ENCODE measurements around the gene PTDSS2.
"Not testable (repeated sequence)": the region's sequence is repeated elsewhere in the genome, so short reads cannot be mapped to it uniquely, and the experiment has no call there.

Gene PTDSS2

GRCh38 chr11:452203-452744, 2.2 kb downstream of the PTDSS2 start:
- no peak for DNase-seq

GRCh38 chr11:452916-453527, 2.9 kb downstream of the PTDSS2 start:
- no peak for DNase-seq

DNA sequence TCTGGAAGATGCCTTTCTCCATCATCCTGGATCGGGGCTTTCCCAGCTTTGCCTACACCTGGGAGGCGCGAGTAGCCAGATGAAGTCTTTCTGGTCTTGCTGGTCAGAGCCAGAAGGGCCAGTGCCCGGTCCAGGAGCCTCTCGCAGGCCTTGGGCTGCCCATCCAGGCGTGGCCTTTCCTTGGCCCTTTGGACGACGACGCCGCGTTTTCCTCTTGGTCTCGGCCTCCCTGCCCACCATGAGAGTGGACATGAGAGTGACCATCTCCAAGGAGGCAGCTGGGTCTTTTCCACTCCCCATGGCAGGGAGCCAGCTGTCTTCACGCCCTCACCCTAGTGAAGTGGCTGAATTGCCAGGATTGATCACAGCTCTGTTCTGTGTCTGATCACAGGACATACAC, 3.5 kb downstream of the PTDSS2 start:
- no peak for DNase-seq

- DNase-seq, result no peak
These were observed 4.0 kb downstream of the PTDSS2 start for GRCh38 chr11:454043-454442.

- no peak for DNase-seq
These were observed 4.9 kb downstream of the PTDSS2 start for GRCh38 chr11:454801-455565.

DNA sequence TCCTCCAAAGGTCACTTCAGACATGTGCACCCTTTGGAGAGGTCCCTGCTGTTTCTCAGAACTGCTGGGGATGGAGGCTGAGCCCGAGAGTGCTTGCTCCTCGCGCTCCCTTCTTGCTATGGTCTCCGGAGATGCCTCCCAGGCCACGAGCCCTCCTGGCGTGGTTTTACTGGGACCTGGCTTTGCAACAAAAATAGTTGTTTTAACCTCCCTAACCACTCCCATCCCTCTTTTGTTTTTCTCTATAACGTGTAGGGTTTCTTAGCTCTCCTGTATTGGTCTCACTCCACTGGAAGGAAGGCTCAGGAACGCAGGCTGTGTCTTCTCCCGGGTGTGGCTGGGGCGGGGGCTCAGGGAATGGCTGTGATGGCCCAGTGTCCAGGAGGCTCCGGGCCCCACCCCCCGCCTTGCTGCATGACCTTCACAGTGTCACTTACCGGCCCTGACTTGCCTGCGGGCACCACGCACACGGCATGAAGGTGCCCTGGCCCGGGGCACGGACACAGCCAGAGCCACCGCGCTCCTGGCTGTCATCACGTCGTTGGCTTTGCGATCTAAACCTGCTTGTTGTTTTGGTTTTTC, 5.6 kb downstream of the PTDSS2 start:
- no peak for DNase-seq

- DNase-seq, result no peak
These were observed 6.5 kb downstream of the PTDSS2 start for GRCh38 chr11:456533-456932.

- no peak for DNase-seq
These were observed 7.2 kb downstream of the PTDSS2 start for GRCh38 chr11:457111-457760.

GRCh38 chr11:459511-460220, 9.6 kb downstream of the PTDSS2 start:
- no peak for DNase-seq

DNA sequence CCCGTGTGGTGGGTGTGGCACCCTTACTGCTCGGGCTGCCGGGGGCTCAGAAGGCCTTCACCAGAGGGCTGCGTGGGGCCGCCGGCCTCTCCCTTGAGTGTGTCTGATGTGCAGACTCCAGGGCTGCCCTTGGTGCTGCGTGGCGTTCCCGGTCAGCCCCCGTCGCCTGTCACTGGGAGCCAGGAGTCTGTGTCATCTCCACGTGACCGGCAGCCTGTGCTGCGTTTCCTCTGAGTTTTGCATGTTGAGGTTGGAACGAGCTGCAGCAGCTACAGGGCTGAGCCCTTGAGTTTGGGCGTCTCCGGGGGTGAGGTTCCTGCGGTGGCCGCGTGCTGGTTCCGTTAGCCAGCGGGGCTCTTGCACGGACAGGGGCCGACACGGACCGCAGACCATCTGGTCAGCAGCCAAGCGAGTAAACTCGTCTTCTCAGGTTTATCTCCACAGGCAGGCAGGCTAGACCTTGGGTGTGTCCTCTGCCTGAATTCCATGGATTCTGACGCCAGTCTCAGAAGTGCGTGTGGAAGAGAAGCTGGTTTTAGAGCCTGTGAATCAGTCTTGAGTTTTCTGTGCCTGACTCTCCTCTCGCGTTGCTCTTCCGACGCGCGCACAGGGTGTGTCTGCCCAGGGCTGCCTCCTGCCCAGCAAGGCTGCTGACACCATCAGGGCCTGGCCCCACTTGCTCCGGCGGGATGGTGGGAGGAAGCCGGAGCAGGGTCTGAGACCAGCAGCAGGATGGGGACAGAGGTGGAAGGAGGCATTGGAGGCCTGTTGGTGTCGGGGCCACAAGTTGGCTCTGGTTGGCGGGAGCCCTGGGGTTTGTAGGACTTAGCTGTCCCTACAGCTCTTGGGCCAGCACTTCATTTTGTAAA, 10.5 kb downstream of the PTDSS2 start:
- no peak for DNase-seq

DNA sequence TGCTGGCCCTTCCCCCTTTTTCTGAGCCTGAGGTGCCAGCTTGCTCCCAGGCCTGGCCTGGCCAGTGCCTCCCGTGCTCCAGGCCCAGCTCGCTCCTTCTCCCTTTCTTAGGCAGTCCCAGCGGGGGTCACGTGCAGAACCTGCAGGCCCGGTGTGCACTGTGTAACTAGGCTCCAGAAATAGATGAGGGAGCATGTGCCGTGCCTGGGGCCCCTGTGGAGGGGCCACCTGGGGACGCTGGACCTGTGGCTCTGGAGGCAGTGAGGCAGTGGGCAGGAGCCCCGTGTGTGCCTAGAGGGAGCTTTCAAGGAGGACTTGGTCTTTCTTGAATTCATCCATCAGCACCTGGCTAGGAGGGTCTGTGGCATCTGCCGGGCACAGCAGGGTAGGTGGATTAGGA, 11.5 kb downstream of the PTDSS2 start:
- no peak for DNase-seq

DNA sequence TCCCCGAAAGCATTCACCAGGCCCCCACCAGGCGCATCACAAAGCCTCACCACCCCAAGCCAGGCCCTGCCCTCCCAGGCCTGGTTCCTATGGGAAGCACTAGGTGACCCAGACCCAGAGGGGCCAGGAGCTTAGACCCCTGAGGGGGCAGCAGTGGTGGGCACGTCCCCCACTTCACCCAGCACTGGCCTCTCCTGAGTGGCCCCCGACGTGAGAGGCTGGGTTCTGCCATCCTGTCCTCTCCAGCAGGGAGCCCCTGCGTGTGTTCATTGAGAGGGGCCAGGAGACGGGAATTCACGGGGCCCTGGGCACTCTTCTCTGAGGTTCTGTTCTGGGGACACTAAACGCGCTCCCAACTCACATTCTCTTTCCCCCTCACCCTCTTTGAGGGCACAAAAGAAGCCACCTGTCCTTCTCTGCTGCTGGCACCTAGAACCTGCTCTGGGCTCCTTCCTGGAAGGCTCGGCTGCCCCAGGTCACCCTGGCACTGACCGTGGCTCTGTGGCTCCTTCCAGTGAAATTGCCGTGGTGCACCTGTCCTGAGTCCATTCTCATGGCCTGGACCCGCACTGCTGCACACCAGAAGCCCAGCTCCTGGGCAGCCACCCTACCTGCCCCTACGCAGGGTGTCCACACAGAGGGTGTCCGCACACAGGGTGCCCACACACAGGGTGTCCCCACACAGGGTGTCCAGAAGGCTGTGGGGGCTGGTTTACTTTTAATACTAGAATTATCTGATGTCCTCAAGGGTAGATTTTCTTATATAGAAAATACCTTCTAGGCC, 12.2 kb downstream of the PTDSS2 start:
- no peak for DNase-seq

DNA sequence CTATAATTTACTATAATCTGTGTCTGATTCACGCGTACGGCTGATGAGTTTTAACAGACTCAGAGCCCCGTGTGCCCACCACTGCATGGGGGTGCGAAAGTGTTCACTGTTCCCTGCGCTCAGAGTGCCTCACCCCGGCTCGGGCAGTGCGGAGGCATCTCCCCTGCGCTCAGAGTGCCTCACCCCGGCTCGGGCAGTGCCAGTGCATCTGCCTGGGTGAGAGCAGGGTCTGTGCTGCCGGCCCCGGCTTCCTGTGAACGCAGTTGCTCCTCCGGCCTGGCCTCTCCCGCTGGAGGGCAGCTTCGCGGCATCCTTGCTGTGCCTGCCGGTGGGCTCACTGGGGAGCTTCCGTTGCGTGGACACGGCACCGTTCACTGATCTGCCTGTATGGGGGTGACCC, 14.2 kb downstream of the PTDSS2 start:
- no peak for DNase-seq

- no peak for DNase-seq
These were observed 15.9 kb downstream of the PTDSS2 start for GRCh38 chr11:465896-466530.

- DNase-seq, result no peak
These were observed 18.0 kb downstream of the PTDSS2 start for GRCh38 chr11:468036-468435.

- DNase-seq, result no peak
These were observed 18.4 kb downstream of the PTDSS2 start for GRCh38 chr11:468493-468892.

DNA sequence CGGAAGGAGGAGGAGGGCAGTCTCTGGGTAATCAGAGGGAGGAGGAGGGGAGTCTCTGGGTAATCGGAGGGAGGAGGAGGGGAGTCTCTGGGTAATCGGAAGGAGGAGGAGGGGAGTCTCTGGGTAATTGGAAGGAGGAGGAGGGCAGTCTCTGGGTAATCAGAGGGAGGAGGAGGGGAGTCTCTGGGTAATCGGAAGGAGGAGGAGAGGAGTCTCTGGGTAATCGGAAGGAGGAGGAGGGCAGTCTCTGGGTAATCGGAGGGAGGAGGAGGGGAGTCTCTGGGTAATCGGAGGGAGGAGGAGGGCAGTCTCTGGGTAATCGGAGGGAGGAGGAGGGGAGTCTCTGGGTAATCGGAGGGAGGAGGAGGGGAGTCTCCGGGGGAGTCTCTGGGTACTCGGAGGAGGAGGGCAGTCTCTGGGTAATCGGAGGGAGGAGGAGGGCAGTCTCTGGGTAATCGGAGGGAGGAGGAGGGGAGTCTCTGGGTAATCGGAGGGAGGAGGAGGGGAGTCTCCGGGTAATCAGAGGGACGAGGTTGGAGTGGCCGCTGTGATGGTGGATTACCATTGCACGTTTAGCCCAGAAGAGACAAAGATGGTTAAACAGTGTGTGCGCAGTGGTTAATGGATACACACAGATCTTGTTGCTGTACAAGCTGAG, 19.1 kb downstream of the PTDSS2 start:
- DNase-seq, result not testable (repeated sequence)

GRCh38 chr11:469684-470560, 19.8 kb downstream of the PTDSS2 start:
- DNase-seq, result no peak

Measured in activated naive CD4-positive, alpha-beta T cell treated with anti-CD3 and anti-CD28 coated beads, Interleukin-2, amount 50 U/mL, for 16 hours (primary cell).